BE2C (cell line): ENCODE measurements around the gene ZNF555.

Experiments used
- DNase-seq: peaks from one replicate; pipeline ENCODE4 v3.0.0-alpha.2; 2020
- H3K27me3 ChIP-seq: fragments of 250-450 bp; sonication (Bioruptor Pico); 2 replicates; pipeline ENCODE4 v1.5.1; 2020; ENCODE audit warnings: mild to moderate bottlenecking
- H3K36me3 ChIP-seq: fragments of 250-450 bp; sonication (Bioruptor Pico); 2 replicates; pipeline ENCODE4 v1.5.1; 2020; ENCODE audit warnings: mild to moderate bottlenecking
- H3K4me1 ChIP-seq: fragments of 250-450 bp; sonication (Bioruptor Pico); 2 replicates; pipeline ENCODE4 v1.5.1; 2020
- H3K4me3 ChIP-seq: 2 replicates; pipeline ENCODE4 v1.5.1; 2011; ENCODE audit warnings: low read depth, low read length
- H3K9me3 ChIP-seq: fragments of 250-450 bp; sonication (Bioruptor Pico); 2 replicates; pipeline ENCODE4 v1.5.1; 2020
- TF ChIP-seq, protein P1 (sequence below): IDR thresholded peaks from 2 replicates; pipeline ENCODE4 v1.5.1; 2012; ENCODE audit warnings: mild to moderate bottlenecking, low read depth, low read length

The ZNF555 gene

DNA sequence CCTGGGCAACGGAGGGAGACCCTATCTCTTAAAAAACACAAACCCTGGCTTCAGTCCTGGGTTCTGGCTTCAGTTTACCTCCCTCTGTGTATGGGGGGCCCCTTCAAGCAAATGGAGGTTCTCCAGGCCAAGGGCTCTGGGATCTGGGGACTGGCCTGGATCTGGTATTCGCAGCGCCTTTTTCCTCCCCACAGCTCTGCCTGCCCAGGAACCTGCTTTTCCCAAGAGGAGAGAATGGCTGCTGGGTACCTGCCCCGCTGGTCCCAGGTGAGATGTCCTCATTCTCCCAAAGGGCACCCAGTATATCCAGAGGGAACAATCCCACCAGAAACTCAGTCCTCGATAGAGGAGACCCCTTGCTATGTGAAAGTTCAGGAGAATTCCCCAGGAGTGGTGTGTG, 18.4 kb upstream of the ZNF555 start:
- Histone ChIP-seq H3K36me3 (no peaks in the 10 kb centered on the region), H3K9me3 (no peaks in the 10 kb centered on the region), H3K4me3 (no peak overlapping the region), H3K4me1 (no peaks in the 10 kb centered on the region), H3K27me3 (no peaks in the 10 kb centered on the region)
- no peak for DNase-seq
- TF ChIP-seq, protein P1, sequence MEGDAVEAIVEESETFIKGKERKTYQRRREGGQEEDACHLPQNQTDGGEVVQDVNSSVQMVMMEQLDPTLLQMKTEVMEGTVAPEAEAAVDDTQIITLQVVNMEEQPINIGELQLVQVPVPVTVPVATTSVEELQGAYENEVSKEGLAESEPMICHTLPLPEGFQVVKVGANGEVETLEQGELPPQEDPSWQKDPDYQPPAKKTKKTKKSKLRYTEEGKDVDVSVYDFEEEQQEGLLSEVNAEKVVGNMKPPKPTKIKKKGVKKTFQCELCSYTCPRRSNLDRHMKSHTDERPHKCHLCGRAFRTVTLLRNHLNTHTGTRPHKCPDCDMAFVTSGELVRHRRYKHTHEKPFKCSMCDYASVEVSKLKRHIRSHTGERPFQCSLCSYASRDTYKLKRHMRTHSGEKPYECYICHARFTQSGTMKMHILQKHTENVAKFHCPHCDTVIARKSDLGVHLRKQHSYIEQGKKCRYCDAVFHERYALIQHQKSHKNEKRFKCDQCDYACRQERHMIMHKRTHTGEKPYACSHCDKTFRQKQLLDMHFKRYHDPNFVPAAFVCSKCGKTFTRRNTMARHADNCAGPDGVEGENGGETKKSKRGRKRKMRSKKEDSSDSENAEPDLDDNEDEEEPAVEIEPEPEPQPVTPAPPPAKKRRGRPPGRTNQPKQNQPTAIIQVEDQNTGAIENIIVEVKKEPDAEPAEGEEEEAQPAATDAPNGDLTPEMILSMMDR = no peak

DNA sequence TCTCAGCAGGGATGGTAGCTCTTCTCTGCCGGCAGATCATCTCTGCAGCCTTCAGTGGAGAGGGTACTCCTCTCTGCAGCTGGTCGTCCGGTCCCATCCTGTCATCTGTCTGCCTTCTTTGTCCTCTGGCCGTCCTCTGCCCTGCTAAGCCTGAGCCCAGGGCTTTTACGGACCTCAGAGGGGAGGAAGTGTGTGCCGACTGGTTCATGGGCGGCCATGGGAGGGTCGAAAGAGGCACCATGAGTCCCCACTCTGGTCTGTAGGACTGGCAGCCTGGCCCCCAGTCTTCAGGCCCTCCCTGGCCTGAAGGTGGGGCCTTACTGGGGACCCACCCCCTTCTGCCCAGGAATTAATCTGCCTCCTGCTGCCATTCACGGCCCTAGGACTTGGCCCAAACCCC, 17.6 kb upstream of the ZNF555 start:
- no peaks in the 10 kb centered on the region for H3K36me3 ChIP-seq
- H3K27me3 ChIP-seq = no peaks in the 10 kb centered on the region
- no peaks in the 10 kb centered on the region for H3K9me3 ChIP-seq
- no peak overlapping the region for H3K4me3 ChIP-seq
- TF ChIP-seq, protein P1 = no peak
- DNase-seq = no peak
- H3K4me1 ChIP-seq = no peaks in the 10 kb centered on the region

DNA sequence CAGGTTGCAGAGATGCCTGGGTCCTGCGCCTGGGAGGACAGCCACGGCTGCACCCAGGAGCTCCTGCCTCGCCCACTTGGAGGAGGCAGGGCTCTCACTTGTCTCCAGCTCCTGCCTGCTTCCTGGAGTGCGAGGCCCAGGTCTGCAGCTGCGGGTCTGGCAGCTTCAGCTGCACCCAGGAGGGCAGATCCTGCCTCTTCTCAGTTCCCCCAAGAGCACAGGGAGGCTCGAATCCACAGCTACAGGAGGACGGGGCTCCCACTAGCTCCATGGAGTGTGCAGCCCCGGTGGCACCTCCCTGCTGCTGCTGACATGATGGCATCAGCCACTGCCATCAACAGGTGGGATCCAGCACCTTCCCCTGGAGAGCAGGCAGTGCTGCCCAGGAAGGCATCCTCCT, 17.1 kb upstream of the ZNF555 start:
- H3K36me3 ChIP-seq = no peaks in the 10 kb centered on the region
- TF ChIP-seq, protein P1 = no peak
- no peak for DNase-seq
- no peaks in the 10 kb centered on the region for H3K27me3 ChIP-seq
- no peaks in the 10 kb centered on the region for H3K9me3 ChIP-seq
- H3K4me1 ChIP-seq = no peaks in the 10 kb centered on the region
- no peak overlapping the region for H3K4me3 ChIP-seq

DNA sequence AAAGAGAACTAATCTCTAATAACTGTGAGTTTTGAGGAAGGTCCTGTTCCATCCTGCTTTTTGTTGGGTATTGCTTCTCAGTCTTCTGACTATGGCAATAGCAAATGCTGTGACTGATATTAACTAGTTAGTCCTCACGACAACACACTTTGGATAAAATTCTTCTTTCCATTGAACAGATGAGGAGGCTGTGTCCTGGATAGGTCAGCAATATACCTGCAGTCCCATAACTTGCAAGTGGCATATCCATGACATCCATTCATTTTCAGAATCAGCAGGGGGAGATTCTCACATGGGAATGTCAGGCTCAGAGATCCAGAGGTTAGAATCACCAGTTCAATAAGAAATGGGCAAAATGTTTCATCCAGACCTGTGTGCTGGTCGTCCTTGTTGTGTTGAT, 14.3 kb upstream of the ZNF555 start:
- Histone ChIP-seq H3K36me3 (no peaks in the 10 kb centered on the region), H3K4me3 (no peak overlapping the region), H3K4me1 (no peaks in the 10 kb centered on the region), H3K27me3 (no peaks in the 10 kb centered on the region), H3K9me3 (no peaks in the 10 kb centered on the region)
- no peak for DNase-seq
- TF ChIP-seq, protein P1 = no peak

DNA sequence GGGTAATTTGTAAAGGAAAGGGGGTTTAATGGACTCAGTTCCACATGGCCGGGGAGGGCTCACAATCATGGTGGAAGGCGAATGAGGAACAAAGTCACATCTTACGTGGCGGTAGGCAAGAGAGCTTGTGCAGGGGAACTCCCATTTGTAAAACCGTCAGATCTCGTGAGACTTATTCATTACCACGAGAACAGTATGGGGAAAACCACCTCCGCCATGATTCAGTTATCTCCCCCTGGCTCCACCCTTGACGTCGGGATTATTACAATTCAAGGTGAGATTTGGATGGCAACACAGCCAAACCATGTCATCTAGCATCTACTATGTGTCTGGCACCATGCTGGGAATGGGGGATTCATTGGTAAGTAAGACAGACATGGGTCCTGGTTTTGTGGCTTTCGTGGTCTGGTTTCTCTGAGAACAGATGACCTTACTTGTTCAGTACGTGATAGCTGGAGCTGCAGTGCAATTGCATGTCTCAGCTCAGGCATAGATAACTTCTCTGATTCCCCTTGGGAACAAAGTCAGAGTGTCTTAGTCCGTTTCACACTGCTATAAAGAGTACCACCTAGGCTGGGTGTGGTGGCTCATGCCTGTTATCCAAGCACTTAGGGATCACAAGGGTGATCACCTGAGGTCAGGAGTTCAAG, 13.3 kb upstream of the ZNF555 start:
- H3K4me3 ChIP-seq = no peak overlapping the region
- H3K9me3 ChIP-seq = peaks cover 4% of the 10 kb centered on the region; the same call in 1 of the 2 replicates
- DNase-seq = no peak
- TF ChIP-seq, protein P1 = no peak
- no peaks in the 10 kb centered on the region for H3K36me3 ChIP-seq
- H3K27me3 ChIP-seq = no peaks in the 10 kb centered on the region
- H3K4me1 ChIP-seq = no peaks in the 10 kb centered on the region

DNA sequence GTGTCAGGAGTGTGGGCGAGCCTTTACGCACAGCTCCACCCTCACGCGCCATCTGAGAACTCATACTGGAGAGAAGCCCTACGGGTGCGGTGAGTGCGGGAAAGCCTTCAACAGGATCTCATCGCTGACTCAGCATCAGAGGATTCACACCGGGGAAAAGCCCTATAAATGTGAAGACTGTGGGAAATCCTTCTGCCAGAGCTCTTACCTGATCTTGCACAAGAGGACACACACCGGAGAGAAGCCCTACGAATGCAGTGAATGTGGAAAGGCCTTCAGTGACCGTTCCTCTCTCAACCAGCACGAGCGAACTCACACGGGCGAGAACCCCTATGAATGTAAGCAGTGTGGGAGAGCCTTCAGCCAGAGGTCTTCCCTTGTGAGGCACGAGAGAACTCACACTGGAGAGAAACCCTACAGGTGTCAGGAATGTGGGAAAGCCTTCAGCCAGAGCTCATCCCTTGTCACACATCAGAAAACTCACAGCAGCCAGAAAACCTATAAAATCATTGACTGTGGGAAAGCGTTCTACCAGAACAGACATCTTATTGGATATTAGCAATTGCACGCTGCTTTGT, 6.9 kb upstream of the ZNF555 start:
- no peaks in the 10 kb centered on the region for H3K36me3 ChIP-seq
- H3K4me3 ChIP-seq = no peak overlapping the region
- no peaks in the 10 kb centered on the region for H3K27me3 ChIP-seq
- DNase-seq = no peak
- no peaks in the 10 kb centered on the region for H3K4me1 ChIP-seq
- TF ChIP-seq, protein P1 = no peak
- peaks cover 16% of the 10 kb centered on the region for H3K9me3 ChIP-seq
